Bronchial epithelial cell (primary cell): ENCODE results near the gene EYA3. TPM values are rescaled to one million over a fixed set of nuclear protein-coding genes. Genes with fewer than 3 reads are reported as not detected.

Source experiments
- DNase-seq: peaks from one replicate; pipeline ENCODE4 v3.0.0-alpha.2; 2010; ENCODE audit warnings: low read depth
- FAIRE-seq: peaks from 2 replicates; lab custom pipeline; 2011; peaks lifted over from hg19 to GRCh38; lab: Jason Lieb, UNC
- H3K27me3 ChIP-seq: 2 replicates; pipeline ENCODE4 v1.5.1; 2011; ENCODE audit warnings: low read length; ENCODE audit not compliant: control insufficient read depth, insufficient read depth
- H3K36me3 ChIP-seq: 2 replicates; pipeline ENCODE4 v1.5.1; 2011; ENCODE audit warnings: low read length; ENCODE audit not compliant: control insufficient read depth, insufficient read depth
- H3K4me3 ChIP-seq: 2 replicates; pipeline ENCODE4 v1.5.1; 2011; ENCODE audit warnings: mild to moderate bottlenecking, low read depth, low read length, control low read depth
- total RNA-seq: library from RNA; depleted of rRNA; stranded (reverse); fragments of >200 nt; gene quantifications from 2 replicates; pipeline ENCODE4 v1.2.1, GENCODE V29; 2014
- TF ChIP-seq, protein P1 (sequence below): IDR thresholded peaks from 2 replicates; pipeline ENCODE4 v1.5.1; 2011; ENCODE audit warnings: mild to moderate bottlenecking, moderate library complexity, low read length, control low read depth, inconsistent platforms; ENCODE audit not compliant: insufficient read depth, severe bottlenecking

Gene EYA3
- total RNA-seq, 1 donor from 2014 or later = 7.1 TPM

DNA sequence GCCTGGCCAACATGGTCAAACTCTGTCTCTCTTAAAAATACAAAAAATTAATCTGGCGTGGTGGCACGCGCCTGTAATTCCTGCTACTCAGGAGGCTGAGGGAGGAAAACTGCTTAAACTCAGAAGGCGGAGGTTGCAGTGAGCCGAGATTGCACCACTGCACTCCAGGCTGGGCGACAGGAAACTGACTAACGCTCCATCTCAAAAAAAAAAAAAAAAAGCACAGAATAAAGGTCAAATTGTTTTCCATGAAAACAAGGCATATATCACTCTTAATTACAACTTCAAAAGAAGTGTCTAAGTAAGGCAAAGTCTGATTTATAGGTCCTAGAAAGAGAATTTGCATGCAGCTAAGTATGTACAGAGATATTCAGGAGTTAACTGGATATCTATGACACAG, 25.6 kb downstream of the EYA3 start:
- FAIRE-seq = no peak
- TF ChIP-seq, protein P1, sequence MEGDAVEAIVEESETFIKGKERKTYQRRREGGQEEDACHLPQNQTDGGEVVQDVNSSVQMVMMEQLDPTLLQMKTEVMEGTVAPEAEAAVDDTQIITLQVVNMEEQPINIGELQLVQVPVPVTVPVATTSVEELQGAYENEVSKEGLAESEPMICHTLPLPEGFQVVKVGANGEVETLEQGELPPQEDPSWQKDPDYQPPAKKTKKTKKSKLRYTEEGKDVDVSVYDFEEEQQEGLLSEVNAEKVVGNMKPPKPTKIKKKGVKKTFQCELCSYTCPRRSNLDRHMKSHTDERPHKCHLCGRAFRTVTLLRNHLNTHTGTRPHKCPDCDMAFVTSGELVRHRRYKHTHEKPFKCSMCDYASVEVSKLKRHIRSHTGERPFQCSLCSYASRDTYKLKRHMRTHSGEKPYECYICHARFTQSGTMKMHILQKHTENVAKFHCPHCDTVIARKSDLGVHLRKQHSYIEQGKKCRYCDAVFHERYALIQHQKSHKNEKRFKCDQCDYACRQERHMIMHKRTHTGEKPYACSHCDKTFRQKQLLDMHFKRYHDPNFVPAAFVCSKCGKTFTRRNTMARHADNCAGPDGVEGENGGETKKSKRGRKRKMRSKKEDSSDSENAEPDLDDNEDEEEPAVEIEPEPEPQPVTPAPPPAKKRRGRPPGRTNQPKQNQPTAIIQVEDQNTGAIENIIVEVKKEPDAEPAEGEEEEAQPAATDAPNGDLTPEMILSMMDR = no peak
- Histone ChIP-seq H3K36me3 (no peaks in the 10 kb centered on the region), H3K27me3 (no peaks in the 10 kb centered on the region), H3K4me3 (no peak overlapping the region)
- peak; percentile 27 for DNase-seq

DNA sequence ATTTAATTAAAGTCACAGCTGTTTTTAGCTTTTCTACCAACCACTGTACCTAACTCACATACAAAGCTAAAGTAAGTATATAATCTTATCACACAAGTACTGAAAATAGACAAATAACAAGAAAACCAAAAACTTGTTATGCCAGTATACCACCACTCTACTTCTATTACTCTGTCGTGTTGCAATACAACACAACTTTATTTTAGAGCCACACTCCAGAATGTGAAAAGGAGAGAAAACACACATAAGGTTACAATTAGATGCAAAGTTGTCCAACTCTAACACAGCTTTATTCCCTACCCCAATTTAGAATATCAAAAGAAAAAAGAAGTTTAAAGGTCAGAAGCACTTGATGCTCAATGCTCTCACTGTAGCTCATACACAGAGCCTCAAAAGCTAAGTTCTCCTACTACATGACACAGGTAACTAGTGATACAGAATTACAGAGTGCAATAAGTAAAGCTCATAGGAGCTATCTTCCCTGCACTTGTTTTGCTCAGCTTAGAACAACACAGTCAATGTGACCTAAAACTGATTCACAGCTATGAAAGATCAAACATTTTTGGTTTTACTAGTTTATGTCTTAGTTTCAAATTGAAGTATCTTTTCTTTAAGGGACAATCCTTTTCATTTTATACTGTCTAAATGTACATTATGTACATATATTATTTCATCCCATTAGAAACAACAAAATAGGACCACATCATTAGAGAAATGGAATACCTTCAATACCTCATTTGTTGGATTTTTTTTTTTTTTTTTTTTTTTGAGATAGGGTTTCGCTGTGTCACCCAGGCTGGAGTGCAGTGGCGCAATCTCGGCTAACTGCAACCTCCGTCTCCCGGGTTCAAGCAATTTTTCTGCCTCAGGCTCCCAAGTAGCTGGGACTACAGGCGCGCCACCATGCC, 29.2 kb downstream of the EYA3 start:
- DNase-seq (peak; percentile 15), FAIRE-seq (no peak)
- H3K27me3 ChIP-seq = no peaks in the 10 kb centered on the region
- no peaks in the 10 kb centered on the region for H3K36me3 ChIP-seq
- no peak overlapping the region for H3K4me3 ChIP-seq
- TF ChIP-seq, protein P1 = no peak

GRCh38 chr1:28058168-28058567, 30.2 kb downstream of the EYA3 start:
- DNase-seq (peak; percentile 6), FAIRE-seq (no peak)
- TF ChIP-seq, protein P1 = no peak
- Histone ChIP-seq H3K27me3 (no peaks in the 10 kb centered on the region), H3K4me3 (no peak overlapping the region), H3K36me3 (no peaks in the 10 kb centered on the region)

- DNase-seq (peak; percentile 65), FAIRE-seq (no peak)
- H3K4me3 ChIP-seq = no peak overlapping the region
- no peaks in the 10 kb centered on the region for H3K36me3 ChIP-seq
- TF ChIP-seq, protein P1 = no peak
- H3K27me3 ChIP-seq = no peaks in the 10 kb centered on the region
Observed at GRCh38 chr1:28056129-28056925, 32.1 kb downstream of the EYA3 start.

DNA sequence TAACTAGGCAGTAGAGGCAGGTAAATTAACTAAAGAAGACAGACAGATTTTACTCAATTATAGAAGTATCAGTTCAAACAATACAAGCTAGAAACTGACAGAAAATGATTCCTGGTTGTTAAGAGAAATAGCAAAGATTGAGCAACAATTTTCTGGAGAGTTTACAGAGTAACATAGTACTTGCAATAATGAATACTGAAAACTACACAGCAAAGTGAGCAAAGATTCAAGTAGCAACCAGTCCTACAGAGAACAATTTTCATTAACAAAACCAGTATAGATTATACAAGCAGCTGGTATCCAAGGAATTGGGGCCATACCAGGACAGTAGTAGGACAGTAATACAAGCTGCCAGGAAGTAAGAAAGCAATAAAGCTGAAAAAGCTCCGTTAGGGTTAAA, 37.6 kb downstream of the EYA3 start:
- no peaks in the 10 kb centered on the region for H3K27me3 ChIP-seq
- TF ChIP-seq, protein P1 = no peak
- H3K36me3 ChIP-seq = peaks cover 1% of the 10 kb centered on the region
- no peak for DNase-seq
- H3K4me3 ChIP-seq = no peak overlapping the region
- no peak for FAIRE-seq
